ENCODE measurements around the gene CES2.
A peak's percentile ranks its signal among the peaks of the same experiment; 100 is the strongest.
"Not testable (repeated sequence)": the region's sequence is repeated elsewhere in the genome, so short reads cannot be mapped to it uniquely, and the experiment has no call there.

Gene CES2, protein sequence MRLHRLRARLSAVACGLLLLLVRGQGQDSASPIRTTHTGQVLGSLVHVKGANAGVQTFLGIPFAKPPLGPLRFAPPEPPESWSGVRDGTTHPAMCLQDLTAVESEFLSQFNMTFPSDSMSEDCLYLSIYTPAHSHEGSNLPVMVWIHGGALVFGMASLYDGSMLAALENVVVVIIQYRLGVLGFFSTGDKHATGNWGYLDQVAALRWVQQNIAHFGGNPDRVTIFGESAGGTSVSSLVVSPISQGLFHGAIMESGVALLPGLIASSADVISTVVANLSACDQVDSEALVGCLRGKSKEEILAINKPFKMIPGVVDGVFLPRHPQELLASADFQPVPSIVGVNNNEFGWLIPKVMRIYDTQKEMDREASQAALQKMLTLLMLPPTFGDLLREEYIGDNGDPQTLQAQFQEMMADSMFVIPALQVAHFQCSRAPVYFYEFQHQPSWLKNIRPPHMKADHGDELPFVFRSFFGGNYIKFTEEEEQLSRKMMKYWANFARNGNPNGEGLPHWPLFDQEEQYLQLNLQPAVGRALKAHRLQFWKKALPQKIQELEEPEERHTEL

DNA sequence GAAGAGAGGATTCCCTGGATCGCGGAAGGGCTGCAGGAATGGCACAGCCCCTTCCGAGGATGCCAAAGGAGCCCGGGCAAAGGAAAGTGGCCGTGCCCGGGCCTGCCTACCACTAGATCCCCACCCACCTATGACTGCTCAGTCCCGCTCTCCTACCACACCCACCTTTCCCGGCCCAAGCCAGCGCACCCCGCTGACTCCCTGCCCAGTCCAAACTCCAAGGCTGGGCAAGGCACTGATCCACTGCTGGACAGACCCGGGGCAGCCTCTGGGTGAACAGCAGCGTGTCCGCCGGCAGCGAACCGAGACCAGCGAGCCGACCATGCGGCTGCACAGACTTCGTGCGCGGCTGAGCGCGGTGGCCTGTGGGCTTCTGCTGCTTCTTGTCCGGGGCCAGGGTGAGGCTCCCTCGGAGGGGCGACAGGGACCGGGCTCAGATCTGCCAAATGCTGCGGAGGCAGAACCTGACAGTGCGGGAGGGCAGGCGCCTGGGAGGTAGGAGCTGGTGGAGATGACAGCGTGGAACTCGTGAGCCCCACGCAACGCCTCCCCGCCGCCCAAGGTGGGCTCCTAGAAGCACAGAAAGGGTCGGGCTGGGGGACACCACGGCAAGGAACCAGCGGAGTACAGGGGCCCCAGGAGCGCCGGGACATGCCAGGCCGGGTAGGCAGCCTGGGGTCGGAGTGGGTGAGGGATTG is at the start of gene CES2:
TSS of gene CES2 (plus strand) at position 203 of the 698 bp plus-strand sequence. CDS start at position 323, 120 bp downstream.
- DNase-seq, result no peak

DNA sequence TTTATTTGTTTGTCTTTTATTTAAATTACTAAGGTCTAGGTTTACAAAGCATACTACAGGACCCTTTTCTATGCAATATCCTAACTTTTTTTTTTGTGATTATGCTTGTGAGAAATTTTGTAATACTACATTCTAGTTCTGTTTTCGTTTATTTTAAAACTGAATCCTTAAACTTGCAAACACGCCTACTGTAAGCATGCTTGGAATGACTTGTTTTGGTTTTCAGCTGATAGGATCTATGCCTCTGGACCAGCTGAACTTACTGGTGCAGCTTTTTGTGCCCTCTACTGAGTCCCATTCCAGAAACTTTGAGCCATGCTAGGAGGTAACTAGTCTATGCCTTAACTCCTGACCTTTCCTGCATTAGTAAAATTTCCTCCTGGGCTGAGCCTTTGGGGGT is 49.0 kb upstream of the CES2 start:
- no peak for DNase-seq

DNA sequence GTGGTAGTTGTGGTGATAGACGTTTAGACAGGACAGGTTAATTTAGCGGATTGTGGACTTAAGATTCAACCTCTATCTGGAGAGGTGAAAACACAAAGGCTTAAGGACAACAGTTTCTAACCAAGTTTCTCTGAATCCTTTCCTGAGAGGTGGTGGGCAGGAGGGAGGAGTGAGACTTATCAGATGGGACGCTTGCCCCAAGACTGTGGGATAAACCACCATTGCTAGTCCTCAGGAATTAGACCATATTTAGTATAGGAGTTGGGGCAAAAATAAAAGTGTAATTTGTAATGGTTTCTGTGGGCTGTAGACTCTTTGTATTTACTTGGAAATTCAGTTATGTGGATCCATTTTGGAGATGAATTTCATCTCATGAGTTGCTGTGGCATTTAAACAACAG is 48.4 kb upstream of the CES2 start:
- no peak for DNase-seq

DNA sequence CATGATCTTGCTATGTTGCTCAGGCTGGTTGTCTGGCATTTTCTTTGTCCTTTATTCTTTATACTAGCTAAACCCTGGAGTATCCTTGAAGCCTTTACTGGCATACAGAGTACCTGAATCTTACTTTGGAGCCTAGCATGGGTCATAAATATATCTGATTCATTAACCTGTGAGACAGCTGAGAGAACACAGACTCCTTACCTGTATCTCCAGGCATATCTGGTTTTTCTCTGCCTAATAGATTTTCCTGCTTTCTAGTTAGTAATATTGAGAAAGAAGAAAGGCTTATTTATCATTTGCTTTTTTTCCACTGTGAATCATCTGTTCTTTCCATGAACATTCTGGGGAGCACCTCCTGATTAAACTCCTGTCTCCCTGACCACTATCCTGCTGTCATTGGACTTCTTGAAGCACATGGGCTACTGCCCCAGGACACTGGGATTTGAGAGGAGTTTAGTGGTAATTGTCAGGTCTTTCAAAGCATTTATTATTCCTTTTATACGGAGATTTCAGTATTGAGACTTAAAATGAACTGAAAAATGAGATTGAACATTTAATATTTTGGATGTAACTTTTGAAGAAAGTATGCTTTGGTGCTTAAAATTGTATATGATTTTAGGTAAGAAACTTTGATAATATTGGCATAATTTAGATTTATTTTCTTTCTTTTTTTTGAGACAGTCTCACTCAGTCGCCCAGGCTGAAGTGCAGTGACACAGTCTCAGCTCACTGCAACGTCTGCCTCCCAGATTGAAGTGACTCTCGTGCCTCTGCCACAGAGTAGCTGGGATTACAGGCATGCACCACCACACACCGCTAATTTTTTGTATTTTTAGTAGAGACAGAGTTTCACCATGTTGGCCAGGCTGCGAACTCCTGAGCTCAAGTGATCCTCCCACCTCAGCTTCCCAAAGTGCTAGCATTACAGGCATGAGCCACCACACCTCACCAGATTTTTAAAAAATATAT is 46.4 kb upstream of the CES2 start:
- no peak for DNase-seq

DNA sequence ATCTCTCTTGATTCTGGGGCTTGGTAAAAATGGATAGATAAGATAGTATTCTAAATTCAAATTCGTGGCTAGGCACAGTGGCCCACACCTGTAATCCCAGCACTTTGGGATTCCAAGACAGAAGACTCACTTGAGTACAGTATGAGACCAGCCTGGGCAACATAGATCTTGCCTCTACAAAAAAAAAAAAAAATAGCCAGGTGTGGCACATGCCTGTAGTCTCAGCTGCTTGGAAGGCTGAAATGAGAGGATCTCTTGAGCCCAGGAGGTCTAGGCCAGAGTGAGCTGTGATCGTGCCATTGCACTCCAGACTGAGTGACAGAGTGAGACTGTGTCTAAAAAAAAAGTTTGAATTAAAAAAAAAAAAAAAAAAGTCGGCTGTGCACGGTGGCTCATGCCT is 45.7 kb upstream of the CES2 start:
- no peak for DNase-seq

DNA sequence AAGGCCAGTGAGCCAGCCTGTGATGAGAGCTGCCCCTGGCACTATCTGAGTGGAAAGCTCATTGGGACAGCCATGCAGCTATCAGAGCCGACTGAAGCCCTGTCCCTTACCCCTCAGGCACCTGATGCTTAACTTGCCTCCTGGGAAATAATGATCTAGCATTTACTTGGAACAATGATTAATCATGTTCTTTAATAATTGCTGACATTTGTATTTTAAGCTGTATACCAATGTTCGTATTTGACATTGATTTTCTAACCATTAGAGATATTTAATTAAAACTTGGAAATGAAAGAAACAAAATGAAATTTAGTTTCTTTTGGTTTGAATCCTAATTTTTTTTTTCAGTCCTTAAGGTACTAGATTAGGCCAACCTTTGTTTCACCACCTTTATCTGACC is 44.5 kb upstream of the CES2 start:
- no peak for DNase-seq

DNA sequence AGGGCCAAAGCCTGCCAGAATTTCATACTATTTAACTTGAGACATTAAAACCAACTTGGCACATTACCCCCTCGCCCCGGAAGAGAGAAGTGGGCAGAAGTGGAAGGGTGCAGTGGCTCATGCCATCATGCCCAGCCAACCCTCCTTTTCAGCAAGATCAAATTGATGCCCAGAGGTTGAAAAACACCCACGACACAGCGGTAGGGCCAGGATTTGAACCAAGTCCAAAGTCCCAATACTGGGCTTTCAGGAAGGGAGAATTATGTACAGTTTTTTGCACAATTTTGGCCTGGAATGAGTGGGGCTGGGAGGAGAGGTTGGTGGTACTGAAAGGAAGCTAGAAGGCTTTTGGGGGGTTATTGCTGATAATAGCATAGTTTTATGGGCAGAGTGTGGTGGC is 44.0 kb upstream of the CES2 start:
- DNase-seq, result no peak

DNA sequence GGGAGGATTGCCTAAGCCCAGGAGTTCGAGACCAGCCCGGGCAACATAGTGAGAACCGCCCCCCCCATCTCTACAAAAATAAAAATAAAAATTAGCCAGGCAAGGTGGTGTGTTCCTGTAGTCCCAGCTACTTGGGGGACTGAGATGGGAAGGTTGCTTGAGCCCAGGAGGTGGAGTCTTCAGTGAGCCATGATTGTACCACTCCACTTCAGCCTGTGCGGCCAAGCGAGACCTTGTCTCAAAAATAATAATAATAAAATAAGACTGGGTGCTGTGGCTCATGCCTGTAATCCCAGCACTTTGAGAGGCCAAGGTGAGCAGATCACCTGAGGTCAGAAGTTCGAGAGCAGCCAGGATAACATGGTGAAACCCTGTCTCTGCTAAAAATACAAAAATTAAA is 43.5 kb upstream of the CES2 start:
- DNase-seq, result no peak

DNA sequence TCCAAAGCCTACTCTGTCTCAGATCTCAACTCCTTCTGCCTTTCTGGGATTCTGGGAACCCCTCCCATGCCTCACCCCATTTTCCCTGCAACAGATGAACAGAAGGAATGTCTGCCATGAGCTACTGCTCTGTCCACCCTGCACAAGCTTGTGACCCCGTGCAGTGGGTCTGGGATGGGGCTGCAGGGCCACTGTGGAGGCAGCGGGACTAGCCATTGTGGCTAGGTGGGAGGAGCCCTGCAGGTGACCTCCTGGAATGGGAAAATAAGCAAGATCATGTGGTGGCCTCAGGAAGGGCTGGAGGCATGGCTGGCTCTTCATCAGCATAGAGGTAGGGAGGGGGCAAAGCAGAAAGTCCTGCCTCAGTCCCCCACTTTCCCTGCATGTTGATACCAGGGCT is 41.3 kb upstream of the CES2 start:
- no peak for DNase-seq

DNA sequence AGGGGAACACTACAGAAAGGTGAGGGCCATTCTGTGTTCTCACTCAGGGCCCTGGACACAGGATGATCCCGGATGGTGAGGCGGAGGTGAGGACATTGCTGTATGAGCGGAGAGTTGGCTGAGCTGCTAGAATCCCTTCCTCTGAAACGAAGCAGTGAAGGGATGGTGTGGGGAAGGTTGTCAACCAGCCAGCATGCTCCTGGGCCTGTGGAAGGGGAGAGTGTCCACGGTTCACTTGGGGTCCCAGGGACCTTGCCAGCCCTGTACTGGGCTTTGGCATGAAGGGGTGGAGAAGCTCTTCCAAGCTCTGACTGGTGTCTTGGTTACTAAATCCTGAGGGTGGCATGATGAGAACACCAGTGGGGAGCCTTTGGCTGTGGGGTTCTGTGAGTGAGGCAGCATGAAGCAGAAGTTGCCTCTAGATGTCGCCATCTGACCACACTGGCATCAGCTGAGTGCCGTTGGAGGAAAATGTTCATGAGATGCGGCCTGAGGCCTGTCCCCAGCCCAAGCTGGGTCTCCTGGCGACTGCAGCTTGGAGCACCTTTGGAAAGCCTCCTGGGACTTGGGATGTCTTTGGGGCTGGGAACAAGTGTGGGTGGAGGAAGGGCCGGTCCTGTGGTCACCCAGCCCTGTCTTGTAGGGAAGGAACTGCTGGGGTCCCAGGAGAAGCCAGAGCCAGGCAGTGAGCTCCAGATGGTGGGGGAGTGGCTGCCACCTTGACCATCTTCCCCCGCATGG is 40.2 kb upstream of the CES2 start:
- peak; percentile 14 to 37 for DNase-seq

DNA sequence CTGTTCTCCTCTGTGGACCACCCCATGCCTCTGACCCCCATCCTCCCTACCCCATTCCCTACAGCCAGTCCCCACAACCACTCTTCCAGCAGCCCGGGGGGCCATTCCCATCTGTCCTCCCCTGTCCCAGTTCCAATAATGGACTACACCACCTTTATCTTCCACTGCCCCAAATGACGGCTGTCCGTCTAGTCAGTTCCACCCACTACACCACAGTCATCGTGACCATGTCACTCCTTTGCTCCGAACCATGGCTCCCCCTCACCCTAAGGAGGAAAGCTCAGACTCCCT is 39.7 kb upstream of the CES2 start:
- DNase-seq, result no peak

DNA sequence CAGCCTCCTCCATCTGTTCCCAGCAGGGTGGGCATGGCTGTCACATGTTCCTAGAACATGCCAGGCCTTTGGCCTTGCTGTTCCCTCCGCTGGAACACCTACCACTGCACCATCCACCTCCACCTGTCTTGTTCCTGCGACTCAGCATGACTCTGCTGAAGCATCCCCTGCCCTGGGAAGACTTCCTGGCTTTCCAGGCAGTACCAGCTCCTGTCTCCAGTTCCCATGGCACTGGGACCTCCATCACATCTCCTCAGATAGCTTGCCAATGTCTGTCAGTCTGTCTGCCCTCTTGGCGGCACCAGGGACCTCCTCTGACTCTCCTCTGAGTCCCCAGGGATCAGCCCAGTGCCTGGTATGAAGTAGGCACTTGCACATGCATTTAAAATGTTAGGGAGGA is 39.3 kb upstream of the CES2 start:
- no peak for DNase-seq

DNA sequence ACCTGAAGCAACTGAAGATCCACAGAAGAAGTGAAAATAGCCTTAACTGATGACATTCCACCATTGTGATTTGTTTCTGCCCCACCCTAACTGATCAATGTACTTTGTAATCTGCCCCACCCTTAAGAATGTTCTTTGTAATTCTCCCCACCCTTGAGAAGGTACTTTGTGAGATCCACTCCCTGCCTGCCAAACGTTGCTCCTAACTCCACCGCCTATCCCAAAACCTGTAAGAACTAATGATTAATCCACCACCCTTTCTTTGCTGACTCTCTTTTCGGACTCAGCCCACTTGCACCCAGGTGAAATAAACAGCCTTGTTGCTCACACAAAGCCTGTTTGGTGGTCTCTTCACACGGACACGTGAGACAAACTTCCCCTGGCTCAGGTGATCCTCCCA is 38.6 kb upstream of the CES2 start:
- DNase-seq, result not testable (repeated sequence)

DNA sequence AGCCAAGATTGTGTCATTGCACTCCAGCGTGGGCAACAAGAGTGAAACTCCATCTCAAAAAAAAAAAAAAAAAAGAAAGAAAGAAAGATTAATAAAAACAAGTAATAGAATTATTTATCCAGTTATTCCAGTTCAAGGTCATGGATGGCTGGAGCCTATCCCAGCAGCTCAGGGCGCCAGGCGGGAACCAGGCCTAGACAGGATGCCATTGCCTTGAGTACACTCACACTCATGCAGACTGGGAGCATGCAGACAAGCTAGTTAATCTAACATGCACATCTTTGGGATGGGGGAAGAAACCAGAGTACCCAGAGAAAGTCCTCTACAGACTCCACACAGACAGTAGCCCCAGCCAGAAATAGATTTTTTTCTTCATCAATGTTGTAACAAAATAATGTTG is 37.1 kb upstream of the CES2 start:
- no peak for DNase-seq

DNA sequence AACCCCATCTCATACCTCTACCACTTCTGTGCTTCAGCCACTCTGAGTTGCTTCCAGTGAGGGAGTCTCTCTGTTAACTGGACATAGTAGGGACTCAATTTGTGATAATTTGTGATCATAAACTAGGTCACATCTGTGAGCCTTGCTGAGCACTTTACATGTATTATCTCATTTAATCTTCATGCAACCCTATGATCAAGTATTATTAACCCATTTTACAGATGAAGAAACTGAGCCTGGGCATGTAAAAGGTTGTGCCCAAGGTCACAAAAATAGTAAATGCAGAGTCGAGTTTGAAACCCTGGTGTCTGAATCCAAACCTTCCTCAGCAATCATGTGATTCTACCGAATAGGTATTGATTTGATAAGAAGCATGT is 36.4 kb upstream of the CES2 start:
- no peak for DNase-seq

DNA sequence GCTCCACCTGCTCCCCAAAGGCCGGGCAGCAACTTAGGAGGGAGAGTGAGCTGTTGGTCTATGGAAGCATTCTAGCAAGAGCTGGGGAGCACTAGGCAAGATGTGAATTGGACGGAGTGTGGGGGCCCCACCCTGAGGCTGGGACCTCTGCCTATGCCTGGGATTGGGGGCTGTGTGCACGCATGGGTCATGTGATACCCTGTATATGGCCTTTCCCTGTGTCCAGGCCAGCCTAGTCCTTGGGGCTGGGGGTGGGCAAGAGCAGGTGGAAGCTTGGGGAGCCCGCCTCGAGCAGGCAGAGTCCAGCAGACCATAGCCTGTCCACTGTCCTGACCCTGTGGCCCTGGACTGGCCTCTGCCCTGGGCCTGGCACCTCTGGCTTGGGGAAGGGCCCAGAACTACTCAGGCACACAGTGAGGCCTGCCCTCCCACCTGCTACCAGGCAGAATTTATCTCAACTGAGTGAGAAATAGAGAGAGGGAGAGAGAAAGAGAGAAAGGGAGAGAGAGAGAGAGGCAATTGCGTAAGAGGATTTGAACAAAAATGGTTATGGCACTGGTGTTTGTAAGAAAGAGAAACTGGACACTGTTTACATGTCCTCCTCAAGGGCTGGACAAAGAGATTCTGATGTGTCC is 35.9 kb upstream of the CES2 start:
- no peak for DNase-seq

DNA sequence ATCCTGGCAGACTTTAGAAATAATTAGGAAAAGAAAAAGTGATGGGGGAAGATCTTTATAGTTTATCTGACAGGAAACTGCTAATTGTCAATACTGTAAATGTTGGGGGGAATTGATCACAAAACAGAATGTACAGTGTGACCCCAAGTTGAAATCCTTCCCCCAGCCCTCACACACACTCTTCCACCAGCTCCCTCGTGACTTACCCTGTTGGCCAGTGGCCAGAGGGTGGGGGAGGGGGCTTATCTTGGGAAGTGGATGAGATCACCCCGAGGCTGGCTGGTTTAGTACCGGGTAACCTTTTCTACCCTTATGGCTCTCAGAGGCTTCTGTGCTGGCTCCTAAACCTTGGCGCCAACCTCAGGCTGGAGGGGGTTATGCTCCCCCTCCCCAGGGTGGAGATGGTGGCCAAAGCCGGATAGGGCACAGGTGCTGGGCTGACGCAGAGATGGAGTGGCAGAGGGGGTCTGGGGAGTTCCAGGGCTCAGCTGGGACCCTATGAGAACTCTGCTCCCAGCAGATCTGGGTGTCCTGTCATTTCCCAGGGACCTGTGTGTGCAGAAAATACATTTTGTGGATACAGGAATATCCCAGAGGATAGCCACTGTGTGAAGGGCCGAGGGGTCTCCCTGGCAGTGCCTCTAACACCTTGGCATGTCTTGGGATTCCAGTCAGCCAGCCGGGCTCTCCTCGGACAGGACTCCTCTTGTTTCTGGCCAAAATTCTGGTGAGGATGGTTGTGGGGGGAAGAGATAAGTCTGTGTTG is 35.2 kb upstream of the CES2 start:
- no peak for DNase-seq

DNA sequence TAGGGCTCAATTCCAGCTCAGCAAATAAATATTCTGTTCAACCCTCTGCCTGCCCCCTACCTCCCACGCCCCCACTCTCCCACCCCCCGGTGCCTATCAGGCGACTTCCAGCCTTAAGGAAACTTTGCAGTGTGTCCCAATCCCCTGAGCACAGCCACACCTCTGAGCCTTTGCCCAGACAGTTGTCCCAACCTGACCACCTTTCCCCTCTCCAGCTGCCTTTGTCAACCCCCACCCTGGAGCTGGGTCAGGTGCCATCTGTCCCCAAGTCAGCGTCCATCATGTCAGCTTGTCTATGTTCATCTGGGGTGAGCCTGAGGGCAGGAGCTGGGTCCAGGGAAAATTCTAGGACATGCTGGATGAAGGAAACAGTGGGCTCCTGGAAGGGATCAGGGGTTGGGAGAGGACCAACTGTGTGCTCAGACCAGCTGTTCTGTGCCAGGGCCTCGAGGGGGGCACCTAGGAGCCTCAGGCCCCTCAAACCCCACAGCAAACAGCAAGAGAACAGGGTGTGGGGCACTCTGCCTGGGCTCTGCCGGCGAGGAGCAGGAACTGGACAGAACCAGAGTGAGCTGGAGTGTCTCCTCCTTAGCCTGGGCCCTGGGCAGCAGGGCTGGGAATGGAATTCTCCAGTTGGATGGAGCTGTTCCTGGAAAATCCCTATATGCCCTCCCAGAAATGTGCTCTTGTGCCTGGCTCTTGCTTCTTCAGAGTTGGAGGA is 34.4 kb upstream of the CES2 start:
- DNase-seq, result no peak

DNA sequence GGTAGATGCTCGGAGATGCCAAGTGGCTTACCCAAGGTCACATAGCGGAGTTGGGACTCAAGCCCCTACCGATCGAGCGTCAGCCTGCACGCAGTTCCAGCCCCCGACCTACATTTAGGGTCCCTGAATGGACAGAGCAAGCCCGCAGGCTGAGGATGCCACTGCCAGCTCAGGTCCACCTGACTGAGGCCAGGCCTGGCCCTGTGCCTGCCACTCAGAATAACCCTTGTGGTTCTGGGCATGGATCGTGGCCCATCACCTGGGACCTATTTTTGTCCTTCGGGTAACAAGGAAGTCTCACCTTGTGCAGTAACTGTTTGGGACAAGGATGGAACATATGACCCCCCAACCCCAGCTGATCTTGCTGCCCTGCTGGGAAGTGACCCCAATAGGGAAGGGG is 33.7 kb upstream of the CES2 start:
- DNase-seq, result no peak

Measured in NCI-H1930 (cell line).